Subcutaneous abdominal adipose tissue (tissue), 5 donors: ENCODE results near the gene RNASEL.
"Not testable (repeated sequence)": the region's sequence is repeated elsewhere in the genome, so short reads cannot be mapped to it uniquely, and the experiment has no call there.

Experiments
- H3K27ac ChIP-seq: one replicate; pipeline ENCODE4 v1.7.0; 2013; ENCODE audit warnings: low read depth, mild to moderate bottlenecking, inconsistent platforms, low read length, moderate library complexity
- H3K27me3 ChIP-seq, 5 donors: one replicate each; pipeline ENCODE4 v1.7.0; 2013; ENCODE audit warnings: low read length in 5 of 5, inconsistent platforms in 1 of 5; ENCODE audit not compliant: control insufficient read depth in 5 of 5, insufficient read depth in 4 of 5
- H3K36me3 ChIP-seq, 5 donors: one replicate each; pipeline ENCODE4 v1.7.0; 2013; ENCODE audit warnings: low read length in 5 of 5; ENCODE audit not compliant: control insufficient read depth in 5 of 5, insufficient read depth in 5 of 5
- H3K4me1 ChIP-seq, 5 donors: one replicate each; pipeline ENCODE4 v1.7.0; 2013; ENCODE audit warnings: low read length in 5 of 5, mild to moderate bottlenecking in 3 of 5, moderate library complexity in 1 of 5; ENCODE audit not compliant: control insufficient read depth in 5 of 5, insufficient read depth in 5 of 5
- H3K4me3 ChIP-seq, 5 donors: one replicate each; pipeline ENCODE4 v1.7.0; 2013; ENCODE audit warnings: low read length in 5 of 5, low read depth in 1 of 5
- H3K9ac ChIP-seq, 5 donors: one replicate each; pipeline ENCODE4 v1.7.0; 2013; ENCODE audit warnings: low read length in 5 of 5, mild to moderate bottlenecking in 4 of 5, moderate library complexity in 3 of 5
- H3K9me3 ChIP-seq, 5 donors: one replicate each; pipeline ENCODE4 v1.7.0; 2013; ENCODE audit warnings: low read length in 5 of 5; ENCODE audit not compliant: control insufficient read depth in 5 of 5
- donor health status: healthy.
- donor health status: healthy.
- donor health status: healthy.
- donor health status: healthy.
- donor health status: healthy.

The RNASEL gene, protein sequence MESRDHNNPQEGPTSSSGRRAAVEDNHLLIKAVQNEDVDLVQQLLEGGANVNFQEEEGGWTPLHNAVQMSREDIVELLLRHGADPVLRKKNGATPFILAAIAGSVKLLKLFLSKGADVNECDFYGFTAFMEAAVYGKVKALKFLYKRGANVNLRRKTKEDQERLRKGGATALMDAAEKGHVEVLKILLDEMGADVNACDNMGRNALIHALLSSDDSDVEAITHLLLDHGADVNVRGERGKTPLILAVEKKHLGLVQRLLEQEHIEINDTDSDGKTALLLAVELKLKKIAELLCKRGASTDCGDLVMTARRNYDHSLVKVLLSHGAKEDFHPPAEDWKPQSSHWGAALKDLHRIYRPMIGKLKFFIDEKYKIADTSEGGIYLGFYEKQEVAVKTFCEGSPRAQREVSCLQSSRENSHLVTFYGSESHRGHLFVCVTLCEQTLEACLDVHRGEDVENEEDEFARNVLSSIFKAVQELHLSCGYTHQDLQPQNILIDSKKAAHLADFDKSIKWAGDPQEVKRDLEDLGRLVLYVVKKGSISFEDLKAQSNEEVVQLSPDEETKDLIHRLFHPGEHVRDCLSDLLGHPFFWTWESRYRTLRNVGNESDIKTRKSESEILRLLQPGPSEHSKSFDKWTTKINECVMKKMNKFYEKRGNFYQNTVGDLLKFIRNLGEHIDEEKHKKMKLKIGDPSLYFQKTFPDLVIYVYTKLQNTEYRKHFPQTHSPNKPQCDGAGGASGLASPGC

DNA sequence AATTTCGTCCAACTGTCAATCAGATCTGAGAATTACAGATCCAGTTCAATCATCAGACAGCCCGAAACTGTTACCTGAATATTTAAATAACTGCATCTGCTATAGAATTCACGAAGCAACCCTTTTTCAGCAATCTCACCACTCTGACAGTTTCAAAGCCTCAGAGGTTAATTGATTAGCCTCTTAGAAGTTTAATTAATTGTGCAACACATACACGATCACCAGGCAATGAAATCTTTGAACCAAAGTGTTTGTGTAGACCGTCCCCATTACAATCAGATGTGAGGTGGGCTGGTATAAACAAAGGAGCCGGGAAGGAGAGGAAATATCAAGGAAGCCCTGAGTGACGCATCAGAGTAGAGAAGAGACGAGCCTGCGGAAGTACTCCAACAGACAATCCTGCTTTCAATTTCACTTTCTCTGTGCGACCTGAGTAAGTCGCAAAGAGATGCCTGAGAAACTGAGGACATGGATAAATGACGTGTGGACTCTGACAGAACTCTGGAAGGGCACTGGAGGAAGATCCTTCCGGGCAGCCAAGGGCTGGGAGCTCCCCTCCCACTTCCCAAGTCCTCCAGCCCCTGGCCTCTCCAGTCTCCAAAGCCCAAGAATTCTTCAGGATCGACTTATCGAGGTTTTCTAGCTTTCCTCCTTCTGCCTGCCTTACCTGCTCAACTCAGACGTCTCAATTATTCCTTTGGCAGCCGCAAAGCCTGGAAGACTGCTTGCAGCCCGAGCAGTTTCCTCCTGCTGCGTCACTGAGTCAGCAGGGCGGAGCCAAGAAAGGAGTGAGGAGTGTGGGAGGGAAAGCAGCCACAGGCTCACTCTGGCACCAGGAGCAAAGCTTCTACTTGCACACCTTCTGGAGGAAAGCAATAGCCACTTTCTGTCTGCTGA lies at the start of gene RNASEL:
TSS of gene RNASEL (minus strand) at position 757 of the 897 bp plus-strand sequence. CDS start 2,450 bp downstream, outside the sequence.
- H3K9me3 ChIP-seq: no peaks in the 10 kb centered on the region
- H3K9ac ChIP-seq: peak within 1 kb of the TSS; percentile 74 to 93 (median 85)
- peaks cover 3 to 29% (median 18%) of the 10 kb centered on the region in 5 donors for H3K4me1 ChIP-seq
- H3K27me3 ChIP-seq: no peaks in the 10 kb centered on the region
- peak within 1 kb of the TSS; percentile 69 for H3K27ac ChIP-seq
- peak within 1 kb of the TSS; percentile 87 to 98 (median 94) for H3K4me3 ChIP-seq
- H3K36me3 ChIP-seq: peaks cover 0 to 3% (median 0%) of the 10 kb centered on the region in 5 donors

GRCh38 chr1:182637769-182638168 lies 48.7 kb upstream of the RNASEL start:
- no peaks in the 10 kb centered on the region for H3K9me3 ChIP-seq
- H3K9ac ChIP-seq: no peak overlapping the region
- H3K27me3 ChIP-seq: peaks cover 0 to 6% (median 4%) of the 10 kb centered on the region in 5 donors
- H3K4me1 ChIP-seq: peaks cover 0 to 4% (median 0%) of the 10 kb centered on the region in 5 donors
- H3K27ac ChIP-seq: no peak overlapping the region
- H3K36me3 ChIP-seq: no peaks in the 10 kb centered on the region
- H3K4me3 ChIP-seq: no peak overlapping the region

GRCh38 chr1:182635871-182636270 lies 46.8 kb upstream of the RNASEL start:
- Histone ChIP-seq H3K27me3 (peaks cover 0 to 8% (median 6%) of the 10 kb centered on the region in 5 donors), H3K9ac (no peak overlapping the region), H3K9me3 (no peaks in the 10 kb centered on the region), H3K27ac (no peak overlapping the region), H3K4me1 (peaks cover 0 to 6% (median 0%) of the 10 kb centered on the region in 5 donors), H3K36me3 (no peaks in the 10 kb centered on the region), H3K4me3 (no peak overlapping the region)

GRCh38 chr1:182634306-182635072 lies 45.4 kb upstream of the RNASEL start:
- Histone ChIP-seq H3K27ac (no peak overlapping the region), H3K27me3 (peaks cover 0 to 6% (median 6%) of the 10 kb centered on the region in 5 donors), H3K4me1 (peaks cover 0 to 13% (median 0%) of the 10 kb centered on the region in 5 donors), H3K36me3 (no peaks in the 10 kb centered on the region), H3K4me3 (no peak overlapping the region), H3K9me3 (no peaks in the 10 kb centered on the region), H3K9ac (no peak overlapping the region)

DNA sequence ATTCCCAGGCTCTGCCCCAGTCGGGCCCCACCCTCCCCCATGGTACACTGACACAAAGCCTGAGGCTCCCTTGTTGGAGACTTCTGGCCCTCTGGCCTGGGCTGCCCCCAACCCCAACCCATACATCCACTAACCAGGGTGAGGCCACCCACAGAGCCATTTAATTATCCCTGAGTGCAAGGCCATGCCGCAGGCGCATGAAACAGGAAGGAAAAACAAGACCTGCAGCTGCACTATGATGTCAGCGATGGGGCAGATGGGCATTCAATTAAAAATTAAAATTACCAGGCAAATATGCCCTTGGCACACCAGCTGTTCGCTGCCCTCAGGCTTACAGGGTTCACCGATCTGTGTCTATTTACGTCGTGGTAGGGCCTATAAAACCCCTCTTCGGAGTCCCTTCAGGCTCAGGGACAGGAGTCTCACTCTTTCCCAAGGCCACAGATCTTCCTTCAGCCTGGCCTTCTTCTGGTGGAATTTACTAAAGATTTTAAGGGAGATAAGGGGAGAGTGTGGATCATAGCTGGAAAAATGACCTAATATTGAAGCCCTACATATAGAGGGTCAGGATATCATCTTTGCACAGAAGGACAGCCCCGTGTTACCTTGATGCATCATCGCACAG lies 44.7 kb upstream of the RNASEL start:
- no peaks in the 10 kb centered on the region for H3K36me3 ChIP-seq
- no peak overlapping the region for H3K27ac ChIP-seq
- H3K9ac ChIP-seq: no peak overlapping the region
- no peaks in the 10 kb centered on the region for H3K9me3 ChIP-seq
- no peak overlapping the region for H3K4me3 ChIP-seq
- peaks cover 0 to 15% (median 0%) of the 10 kb centered on the region in 5 donors for H3K4me1 ChIP-seq
- H3K27me3 ChIP-seq: peaks cover 0 to 7% (median 6%) of the 10 kb centered on the region in 5 donors

DNA sequence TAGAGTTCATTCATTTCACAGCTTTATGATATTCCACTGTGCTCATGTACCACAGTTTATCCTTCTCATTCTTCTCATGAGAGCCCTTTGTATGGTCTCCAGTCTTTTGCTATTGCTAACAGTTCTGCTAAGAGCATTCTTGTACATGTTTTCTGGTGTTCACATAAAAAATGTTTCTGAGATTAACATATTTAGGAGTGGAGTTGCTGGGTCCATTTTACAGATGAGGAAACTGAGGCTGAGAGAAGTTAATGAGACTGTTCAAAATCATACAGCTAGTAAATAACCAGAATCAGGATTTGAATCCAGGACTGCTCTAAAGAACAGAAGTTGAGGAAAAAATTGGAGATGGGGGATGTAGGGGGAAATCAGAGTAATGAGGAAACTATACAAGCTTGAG lies 44.0 kb upstream of the RNASEL start:
- no peaks in the 10 kb centered on the region for H3K36me3 ChIP-seq
- H3K9ac ChIP-seq: no peak overlapping the region
- H3K27ac ChIP-seq: no peak overlapping the region
- peaks cover 0 to 15% (median 0%) of the 10 kb centered on the region in 5 donors for H3K4me1 ChIP-seq
- no peak overlapping the region for H3K4me3 ChIP-seq
- H3K27me3 ChIP-seq: peaks cover 0 to 7% (median 6%) of the 10 kb centered on the region in 5 donors
- no peaks in the 10 kb centered on the region for H3K9me3 ChIP-seq

DNA sequence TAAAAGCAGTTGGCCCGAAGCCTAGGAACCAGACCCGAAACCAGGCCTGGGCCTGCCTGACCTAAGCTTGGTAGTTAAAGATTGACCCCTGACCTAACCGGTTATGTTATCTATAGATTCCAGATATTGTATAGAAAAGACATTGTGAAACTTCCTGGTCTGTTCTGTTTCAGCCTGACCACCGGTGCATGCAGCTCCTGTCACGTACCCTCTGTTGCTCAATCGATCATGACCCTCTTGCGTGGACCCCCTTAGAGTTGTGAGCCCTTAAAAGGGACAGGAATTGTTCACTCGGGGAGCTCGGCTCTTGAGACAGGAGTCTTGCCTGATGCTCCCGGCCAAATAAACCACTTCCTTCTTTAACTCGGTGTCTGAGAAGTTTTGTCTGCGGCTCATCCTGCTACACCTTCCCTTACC lies 43.4 kb upstream of the RNASEL start:
- not testable (repeated sequence) for H3K27me3 ChIP-seq, H3K9me3 ChIP-seq, H3K9ac ChIP-seq, H3K36me3 ChIP-seq, H3K27ac ChIP-seq, H3K4me3 ChIP-seq
- H3K4me1 ChIP-seq: peaks cover 0 to 15% (median 0%) of the 10 kb centered on the region in 5 donors

DNA sequence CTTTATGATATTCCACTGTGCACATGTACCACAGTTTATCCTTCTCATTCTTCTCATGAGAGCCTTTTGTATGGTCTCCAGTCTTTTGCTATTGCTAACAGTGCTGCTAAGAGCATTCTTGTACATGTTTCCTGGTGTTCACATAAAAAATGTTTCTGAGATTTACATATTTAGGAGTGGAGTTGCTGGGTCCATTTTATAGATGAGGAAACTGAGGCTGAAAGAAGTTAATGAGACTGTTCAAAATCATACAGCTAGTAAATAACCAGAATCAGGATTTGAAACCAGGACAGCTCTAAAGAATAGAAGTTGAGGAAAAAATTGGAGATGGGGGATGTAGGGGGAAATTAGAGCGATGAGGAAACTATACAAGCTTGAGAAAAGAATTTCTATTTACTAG lies 42.9 kb upstream of the RNASEL start:
- Histone ChIP-seq H3K9me3 (no peaks in the 10 kb centered on the region), H3K27me3 (peaks cover 0 to 7% (median 6%) of the 10 kb centered on the region in 5 donors), H3K9ac (no peak overlapping the region), H3K4me3 (no peak overlapping the region), H3K4me1 (peaks cover 0 to 15% (median 0%) of the 10 kb centered on the region in 5 donors), H3K27ac (no peak overlapping the region), H3K36me3 (no peaks in the 10 kb centered on the region)
